Astrocyte of the spinal cord (primary cell): ENCODE data around the gene SMPD1.

ENCODE experiments used
- DNase-seq: peaks from one replicate; pipeline ENCODE4 v3.0.0; 2011; ENCODE audit warnings: low read depth, low spot score
- H3K4me3 ChIP-seq: 2 replicates; pipeline ENCODE4 v1.5.1; 2011; ENCODE audit warnings: low read depth, mild to moderate bottlenecking, low read length, moderate library complexity
- in situ Hi-C: cut with HindIII; loops from 2 replicates; pipeline ENCODE4 v1.10.0; 2017; ENCODE audit warnings: low sequenced_read_pairs
- TF ChIP-seq, protein P1 (sequence below): IDR thresholded peaks from 2 replicates; pipeline ENCODE4 v1.5.1; 2012; ENCODE audit warnings: low read depth, mild to moderate bottlenecking, low read length, inconsistent platforms

The SMPD1 gene

DNA sequence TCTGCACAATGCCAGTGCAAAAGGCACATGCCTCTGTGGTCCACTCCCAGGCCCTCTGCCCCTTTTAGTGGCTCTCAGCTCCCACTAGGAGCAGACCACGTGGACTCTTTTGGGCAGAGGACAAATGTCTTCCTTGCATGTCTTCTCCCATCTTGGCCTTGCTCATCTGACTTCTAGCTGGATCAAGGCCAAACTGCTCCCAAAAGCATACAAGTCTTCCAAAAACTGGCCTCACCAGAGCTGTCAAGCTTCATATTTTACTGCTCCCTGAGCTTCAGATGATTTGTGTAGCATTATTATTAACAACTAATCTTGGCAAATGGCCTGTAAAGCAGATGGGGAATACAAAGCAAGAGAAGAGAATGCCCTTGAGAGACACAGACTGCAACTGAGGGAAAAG, 6.9 kb downstream of the SMPD1 start:
- no peak for DNase-seq
- TF ChIP-seq, protein P1, sequence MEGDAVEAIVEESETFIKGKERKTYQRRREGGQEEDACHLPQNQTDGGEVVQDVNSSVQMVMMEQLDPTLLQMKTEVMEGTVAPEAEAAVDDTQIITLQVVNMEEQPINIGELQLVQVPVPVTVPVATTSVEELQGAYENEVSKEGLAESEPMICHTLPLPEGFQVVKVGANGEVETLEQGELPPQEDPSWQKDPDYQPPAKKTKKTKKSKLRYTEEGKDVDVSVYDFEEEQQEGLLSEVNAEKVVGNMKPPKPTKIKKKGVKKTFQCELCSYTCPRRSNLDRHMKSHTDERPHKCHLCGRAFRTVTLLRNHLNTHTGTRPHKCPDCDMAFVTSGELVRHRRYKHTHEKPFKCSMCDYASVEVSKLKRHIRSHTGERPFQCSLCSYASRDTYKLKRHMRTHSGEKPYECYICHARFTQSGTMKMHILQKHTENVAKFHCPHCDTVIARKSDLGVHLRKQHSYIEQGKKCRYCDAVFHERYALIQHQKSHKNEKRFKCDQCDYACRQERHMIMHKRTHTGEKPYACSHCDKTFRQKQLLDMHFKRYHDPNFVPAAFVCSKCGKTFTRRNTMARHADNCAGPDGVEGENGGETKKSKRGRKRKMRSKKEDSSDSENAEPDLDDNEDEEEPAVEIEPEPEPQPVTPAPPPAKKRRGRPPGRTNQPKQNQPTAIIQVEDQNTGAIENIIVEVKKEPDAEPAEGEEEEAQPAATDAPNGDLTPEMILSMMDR: no peak
- no peak overlapping the region for H3K4me3 ChIP-seq
- in situ Hi-C loops: no loop called here

DNA sequence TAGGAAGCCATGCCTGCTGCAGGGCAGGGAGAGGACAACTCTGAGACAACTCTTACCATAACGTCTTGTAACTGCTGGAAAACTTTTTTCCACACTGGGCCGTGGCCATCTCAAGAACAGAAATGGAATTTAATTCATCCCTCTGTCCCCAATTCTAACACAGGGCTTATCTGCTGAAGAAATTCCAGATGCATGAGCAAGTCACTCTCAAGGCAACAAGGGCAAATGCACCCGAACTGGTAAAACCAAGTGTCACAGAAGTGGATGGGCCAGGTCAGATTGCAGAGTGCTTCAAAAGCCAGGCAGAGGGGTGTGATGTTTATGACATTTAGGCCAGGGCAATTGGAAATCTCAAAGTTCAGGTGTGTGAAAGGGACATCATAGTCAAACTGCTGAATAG, 7.4 kb downstream of the SMPD1 start:
- H3K4me3 ChIP-seq: no peak overlapping the region
- in situ Hi-C loops: no loop called here
- DNase-seq: no peak
- TF ChIP-seq, protein P1: no peak

DNA sequence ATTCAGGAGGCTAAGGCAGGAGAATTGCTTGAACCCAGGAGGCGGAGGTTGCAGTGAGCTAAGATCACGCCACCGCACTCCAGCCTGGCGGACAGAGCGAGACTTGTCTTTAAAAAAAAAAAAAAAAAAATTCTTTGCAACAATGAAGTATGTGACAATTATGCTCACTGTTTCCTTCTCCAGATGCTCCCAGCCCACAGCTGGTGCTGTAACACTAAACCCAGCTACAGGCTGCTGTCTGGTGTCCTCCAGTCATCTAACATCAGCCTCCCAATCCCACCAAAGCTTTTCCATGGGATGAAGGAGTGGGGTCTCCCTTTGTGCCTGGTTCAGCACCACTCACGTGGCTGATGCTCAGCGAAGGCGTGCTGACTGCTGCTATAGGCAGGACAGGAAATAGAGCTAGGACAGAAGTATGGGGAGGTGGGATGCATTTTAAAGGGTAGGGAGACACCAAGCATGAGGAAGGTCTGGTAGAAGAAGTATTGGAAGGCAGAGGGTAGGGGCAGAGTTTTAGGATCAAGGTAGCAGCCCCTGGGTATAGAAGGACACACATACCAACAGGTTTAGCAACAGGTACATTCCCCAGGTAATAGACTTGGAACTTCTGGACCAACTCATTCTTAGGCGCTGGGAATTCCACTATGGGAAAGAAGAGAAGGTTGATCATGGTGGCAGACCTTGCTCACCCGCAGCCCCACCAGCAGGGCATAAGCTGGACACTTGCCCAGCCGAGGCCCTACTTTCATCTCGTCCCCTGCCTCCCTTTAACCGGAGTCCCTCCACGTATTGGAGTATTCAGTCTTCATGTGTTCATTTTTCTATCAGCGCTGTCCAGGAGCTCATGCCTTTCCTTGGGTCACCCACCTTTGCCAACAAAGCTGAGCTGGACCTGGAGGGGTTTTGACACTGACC, 10.4 kb downstream of the SMPD1 start:
- in situ Hi-C loops: no loop called here
- H3K4me3 ChIP-seq: no peak overlapping the region
- TF ChIP-seq, protein P1: no peak
- DNase-seq: no peak

DNA sequence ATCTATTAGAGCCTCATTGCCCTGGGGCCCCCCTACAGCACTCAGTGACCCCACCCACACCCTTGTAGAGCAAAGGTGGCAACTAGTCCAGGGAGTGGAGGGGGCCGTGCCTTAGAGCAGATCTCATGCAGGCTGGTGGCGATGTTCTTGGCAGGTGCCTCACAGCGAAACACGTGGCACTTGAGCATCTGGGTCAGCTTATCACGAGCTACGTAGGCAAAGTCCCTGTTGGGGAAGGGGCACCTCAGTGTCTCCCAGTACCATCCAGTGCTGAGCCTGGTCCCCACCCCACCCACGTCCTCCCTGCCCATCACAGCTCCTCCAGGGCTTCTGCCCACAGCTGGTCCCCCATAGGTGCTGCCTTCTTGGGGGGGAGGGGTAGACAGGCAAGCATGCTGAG, 11.2 kb downstream of the SMPD1 start:
- no peak for DNase-seq
- TF ChIP-seq, protein P1: no peak
- no peak overlapping the region for H3K4me3 ChIP-seq
- in situ Hi-C loops: no loop called here

DNA sequence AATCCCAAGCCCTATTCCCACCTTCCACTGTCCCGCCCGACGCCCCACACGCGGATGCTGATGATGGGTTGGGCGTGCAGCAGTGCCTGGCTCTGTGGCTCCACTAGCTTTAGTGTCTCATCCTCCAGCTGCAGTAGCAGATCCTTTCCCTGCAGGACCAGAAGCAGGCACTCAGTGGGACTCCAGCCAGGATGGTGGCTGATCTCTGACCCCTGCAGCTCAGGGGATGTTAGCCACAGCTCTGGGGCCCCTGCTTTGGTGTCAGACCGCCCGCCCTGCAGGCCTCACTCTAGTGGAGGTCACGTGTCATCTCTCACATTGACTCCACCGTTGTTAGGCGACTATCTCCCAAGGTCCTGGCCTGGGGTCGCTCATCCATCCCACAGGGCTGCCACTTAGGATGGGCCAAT, 11.8 kb downstream of the SMPD1 start:
- H3K4me3 ChIP-seq: no peak overlapping the region
- TF ChIP-seq, protein P1: no peak
- in situ Hi-C loops: no loop called here
- no peak for DNase-seq

DNA sequence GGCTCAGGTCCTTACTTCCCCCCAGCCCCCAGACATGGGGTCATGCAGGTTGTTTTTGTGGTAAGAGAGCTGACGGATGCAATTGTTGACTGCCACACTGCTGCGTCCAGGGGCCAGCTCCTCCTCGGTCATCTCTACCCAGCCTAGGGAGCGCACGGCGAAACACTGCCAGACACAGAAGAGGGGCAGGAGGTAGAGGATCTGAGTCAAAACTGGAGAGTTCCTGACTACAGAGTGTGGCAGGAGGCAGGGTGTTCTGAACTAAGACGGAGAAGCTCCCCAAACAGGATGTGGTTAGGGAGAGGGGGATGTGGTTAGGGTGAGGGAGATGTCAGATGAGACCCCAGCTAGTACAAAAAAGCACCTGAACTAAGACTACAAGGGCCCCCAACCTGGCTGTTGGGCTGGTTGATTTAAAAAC, 12.3 kb downstream of the SMPD1 start:
- in situ Hi-C loops: no loop called here
- H3K4me3 ChIP-seq: no peak overlapping the region
- TF ChIP-seq, protein P1: no peak
- DNase-seq: no peak
